LNCaP clone FGC (cell line): Measurements from ENCODE around the gene RNF145.

Experiments
- DNase-seq: peaks from one replicate; pipeline ENCODE4 v3.0.0-alpha.2; 2011; ENCODE audit warnings: low read depth
- H3K4me3 ChIP-seq: 2 replicates; pipeline ENCODE4 v1.5.1; 2011; ENCODE audit warnings: mild to moderate bottlenecking, low read depth, low read length, control low read depth
- TF ChIP-seq, protein P1 (sequence below): IDR thresholded peaks from 2 replicates; pipeline ENCODE4 v1.5.1; 2012; ENCODE audit warnings: mild to moderate bottlenecking; ENCODE audit not compliant: control insufficient read depth, insufficient read depth; ENCODE audit errors: extremely low read depth

RNF145 gene

DNA sequence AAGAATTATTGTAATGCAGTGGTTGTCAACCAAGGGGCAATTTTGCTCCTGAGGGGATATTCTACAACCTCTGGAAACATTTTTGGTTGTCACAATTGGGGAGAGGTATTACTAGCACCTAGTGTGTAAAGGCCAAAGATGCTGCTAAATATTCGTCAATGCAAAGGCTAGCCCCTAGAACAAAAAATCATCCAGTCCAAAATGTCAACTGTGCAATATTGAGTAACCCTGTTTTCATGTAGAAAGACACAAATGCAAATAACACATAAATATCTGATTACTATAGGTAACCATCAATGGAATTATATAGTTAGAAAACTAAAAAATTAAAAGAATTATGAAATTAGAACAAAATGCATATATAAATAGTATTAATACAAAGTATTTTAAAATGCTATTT lies 26.1 kb downstream of the RNF145 start:
- DNase-seq = no peak
- no peak overlapping the region for H3K4me3 ChIP-seq
- TF ChIP-seq, protein P1, sequence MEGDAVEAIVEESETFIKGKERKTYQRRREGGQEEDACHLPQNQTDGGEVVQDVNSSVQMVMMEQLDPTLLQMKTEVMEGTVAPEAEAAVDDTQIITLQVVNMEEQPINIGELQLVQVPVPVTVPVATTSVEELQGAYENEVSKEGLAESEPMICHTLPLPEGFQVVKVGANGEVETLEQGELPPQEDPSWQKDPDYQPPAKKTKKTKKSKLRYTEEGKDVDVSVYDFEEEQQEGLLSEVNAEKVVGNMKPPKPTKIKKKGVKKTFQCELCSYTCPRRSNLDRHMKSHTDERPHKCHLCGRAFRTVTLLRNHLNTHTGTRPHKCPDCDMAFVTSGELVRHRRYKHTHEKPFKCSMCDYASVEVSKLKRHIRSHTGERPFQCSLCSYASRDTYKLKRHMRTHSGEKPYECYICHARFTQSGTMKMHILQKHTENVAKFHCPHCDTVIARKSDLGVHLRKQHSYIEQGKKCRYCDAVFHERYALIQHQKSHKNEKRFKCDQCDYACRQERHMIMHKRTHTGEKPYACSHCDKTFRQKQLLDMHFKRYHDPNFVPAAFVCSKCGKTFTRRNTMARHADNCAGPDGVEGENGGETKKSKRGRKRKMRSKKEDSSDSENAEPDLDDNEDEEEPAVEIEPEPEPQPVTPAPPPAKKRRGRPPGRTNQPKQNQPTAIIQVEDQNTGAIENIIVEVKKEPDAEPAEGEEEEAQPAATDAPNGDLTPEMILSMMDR = no peak

DNA sequence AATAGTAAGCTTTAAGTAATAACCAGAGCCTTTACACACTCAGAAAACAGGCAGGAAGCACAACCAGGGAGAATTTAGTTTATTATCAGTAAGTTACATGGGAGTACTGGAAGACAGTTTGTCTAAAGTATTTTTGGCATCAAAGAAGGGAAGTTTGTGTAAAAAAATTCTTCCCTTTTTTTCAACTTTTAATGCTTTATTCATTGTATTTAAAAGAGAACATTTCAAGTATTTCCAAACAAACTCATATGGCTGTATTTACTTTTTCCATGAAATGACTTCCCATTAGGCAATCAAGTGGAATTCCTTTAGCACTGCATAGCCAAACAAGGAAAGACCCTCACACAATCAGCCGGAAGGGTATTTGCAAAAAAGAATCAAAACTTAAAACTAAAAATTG lies 26.7 kb downstream of the RNF145 start:
- TF ChIP-seq, protein P1 = no peak

DNA sequence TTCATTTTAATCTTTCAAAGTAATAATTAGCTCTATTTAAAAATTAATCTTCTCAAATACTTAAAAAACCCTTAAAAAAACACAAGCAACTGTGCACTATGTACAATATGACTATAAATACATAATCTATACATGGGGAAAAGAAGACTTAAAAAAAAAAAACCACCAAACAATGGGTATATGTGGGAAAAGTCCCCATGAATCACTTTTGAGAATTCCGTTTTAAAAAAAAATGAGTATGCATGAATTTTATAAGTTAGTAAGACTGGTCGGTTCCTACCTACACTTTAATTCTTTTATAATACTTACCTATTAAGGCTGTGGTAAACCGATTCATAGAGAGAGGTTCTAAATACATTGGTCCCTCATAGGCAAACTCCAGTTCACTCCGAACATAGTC lies 27.7 kb downstream of the RNF145 start:
- H3K4me3 ChIP-seq = no peak overlapping the region
- TF ChIP-seq, protein P1 = no peak
- no peak for DNase-seq

More for the DNA sequence above, 26.7 kb downstream of the RNF145 start:
- no peak for DNase-seq
- H3K4me3 ChIP-seq = no peak overlapping the region

DNA sequence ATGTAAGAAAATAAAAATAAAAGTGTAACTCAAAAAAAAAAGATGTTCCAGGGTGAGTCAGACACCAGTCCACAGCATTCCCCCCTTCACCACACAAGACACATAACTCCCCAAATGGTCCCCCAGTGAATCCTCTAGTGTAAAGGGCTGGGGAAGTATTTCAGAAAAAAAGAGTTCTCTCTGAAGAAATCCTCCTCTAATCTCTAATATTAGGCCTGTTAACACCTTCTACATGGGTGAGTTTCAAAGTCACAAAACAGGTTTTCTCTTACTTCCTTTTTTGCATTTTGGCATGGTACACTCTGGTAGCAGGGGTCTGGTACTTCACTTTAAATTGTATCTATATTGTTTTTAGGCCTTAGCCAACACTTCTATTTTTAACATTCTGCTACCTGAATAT lies 28.2 kb downstream of the RNF145 start:
- TF ChIP-seq, protein P1 = no peak
- no peak for DNase-seq
- no peak overlapping the region for H3K4me3 ChIP-seq

DNA sequence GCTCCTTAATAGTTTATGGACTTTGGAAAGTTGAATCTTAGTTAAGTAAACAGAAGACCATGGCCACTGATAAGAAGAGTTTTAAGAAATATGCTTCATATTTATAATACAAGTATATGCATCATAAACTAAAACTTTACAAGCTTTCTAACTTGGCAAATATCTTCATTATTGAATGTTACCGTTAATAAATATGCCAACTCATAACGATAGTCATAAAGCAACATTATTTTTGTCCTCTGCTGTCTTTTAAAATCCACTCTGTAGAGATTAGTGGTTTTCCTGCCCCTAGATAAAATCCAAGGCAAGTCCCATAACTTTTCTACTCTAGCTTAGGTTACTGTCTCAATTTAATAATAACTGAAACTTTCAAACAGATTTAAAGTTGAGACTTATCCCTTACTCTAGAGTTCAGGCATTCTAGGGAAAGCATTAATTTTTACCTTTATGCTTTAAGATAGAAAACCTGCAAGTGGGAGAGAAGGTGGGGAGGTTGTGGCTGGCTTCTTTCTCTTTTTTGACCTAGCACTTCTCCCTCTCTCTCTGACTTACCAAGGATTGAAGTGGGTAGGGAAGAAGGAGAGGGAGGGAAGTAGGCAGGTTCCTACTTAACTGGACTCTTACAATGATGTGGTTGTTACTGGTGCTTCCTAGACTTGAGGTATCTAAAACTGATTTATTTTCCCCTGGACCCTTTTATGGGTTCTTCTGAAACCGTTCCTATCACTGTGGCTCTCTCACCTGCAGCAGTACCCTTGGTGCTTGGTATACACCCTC lies 29.6 kb downstream of the RNF145 start:
- TF ChIP-seq, protein P1 = no peak
- H3K4me3 ChIP-seq = no peak overlapping the region
- DNase-seq = no peak

DNA sequence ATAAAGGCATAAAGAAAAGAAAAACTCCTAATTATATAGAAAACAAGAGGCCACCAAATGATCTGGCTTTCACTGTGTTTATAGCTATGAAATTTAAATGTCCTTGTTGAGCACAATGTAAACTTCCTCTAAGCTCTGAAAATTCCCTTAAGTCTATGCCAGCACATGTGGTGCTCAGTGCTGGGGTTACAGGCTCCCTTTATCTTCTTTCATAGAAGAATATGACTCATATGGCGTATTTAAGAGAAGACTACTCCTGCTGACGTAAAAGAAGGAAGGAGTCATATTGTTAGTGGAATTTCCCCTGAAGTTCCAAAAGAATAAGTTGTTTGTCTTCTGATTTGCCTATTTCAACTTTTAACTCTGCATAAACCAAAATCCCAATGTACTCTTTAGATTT lies 30.4 kb downstream of the RNF145 start:
- TF ChIP-seq, protein P1 = no peak
- H3K4me3 ChIP-seq = no peak overlapping the region
- DNase-seq = no peak

DNA sequence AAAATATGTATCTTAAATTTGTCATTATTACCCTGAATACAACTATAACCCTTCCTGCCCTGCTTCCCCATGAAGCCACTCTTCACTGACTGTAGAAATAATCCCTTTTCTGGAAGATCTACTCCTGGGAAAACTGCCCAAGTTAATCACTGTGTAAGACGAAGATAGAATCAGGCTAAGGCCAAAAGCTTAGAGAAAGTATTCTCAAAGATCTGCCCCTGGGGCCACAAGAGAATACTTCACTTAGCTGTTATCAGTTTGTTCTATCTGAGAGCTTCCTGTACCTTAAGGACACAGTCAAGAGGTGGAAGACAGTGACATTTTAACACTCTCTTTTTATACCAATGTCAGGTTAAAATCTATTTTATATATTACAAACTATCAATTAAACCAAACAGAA lies 33.8 kb downstream of the RNF145 start:
- no peak overlapping the region for H3K4me3 ChIP-seq
- TF ChIP-seq, protein P1 = no peak
- peak; percentile 54 for DNase-seq
